HCT116 (cell line): ENCODE measurements around the gene NARS2. TPM values are rescaled to one million over a fixed set of nuclear protein-coding genes. Genes with fewer than 3 reads are reported as not detected.

Experiments used
- ATAC-seq: fragments of 200-7000 bp; cut with Tn5 transposase; 2 replicates; pipeline ENCODE4 v1.9.1; 2020; ENCODE audit warnings: mild to moderate bottlenecking, moderate library complexity
- BruUV-seq: library from RNA; stranded (reverse); fragments of 400-500 nt; replicated peaks from 2 replicates; lab custom pipeline; 2021; lab: Mats Ljungman, UMichigan
- CTCF ChIA-PET: fragments of 300-600 bp; sonication (Branson Sonifier 250); formaldehyde crosslinking; loops from one replicate; lab custom pipeline; 2021; ENCODE audit warnings: antibody characterized with exemption; lab: Charles Lee
- POLR2A ChIA-PET: fragments of 300-600, 350-600 bp; sonication (Branson Sonifier 250); formaldehyde crosslinking; loops from one replicate; lab custom pipeline; 2021; ENCODE audit warnings: antibody characterized with exemption; lab: Charles Lee
- RAD21 ChIA-PET, 2 experiments: fragments of 300-600 bp; sonication (Branson Sonifier 250); formaldehyde crosslinking; loops; one replicate each; lab custom pipeline; 2023; ENCODE audit warnings: low total read pairs in 2 of 2; ENCODE audit not compliant: uncharacterized antibody in 2 of 2, unreplicated experiment in 2 of 2, low non-redundant PET in 1 of 2; lab: Charles Lee
- DNase-seq: peaks from one replicate; pipeline ENCODE4 v3.0.0-alpha.2; 2010; ENCODE audit warnings: low read depth, low spot score
- H2AFZ ChIP-seq: fragments of 200-600 bp; shearing (Covaris generic), sonication (generic); 2 replicates; pipeline ENCODE4 v1.6.1; 2017; ENCODE audit warnings: low read depth, mixed run types, mixed read lengths, antibody characterized with exemption, low read length; ENCODE audit not compliant: poor library complexity, severe bottlenecking
- H3K27ac ChIP-seq: 2 replicates; pipeline ENCODE4 v1.5.1; 2012; ENCODE audit warnings: low read depth, low read length
- H3K27me3 ChIP-seq: fragments of 200-600 bp; sonication (generic); 2 replicates; pipeline ENCODE4 v1.6.1; 2016; ENCODE audit warnings: mixed run types, low read length, mixed read lengths; ENCODE audit not compliant: insufficient read depth
- H3K36me3 ChIP-seq, 2 experiments: fragments of 200-500 bp in 1 of 2; fragments of 200-600 bp in 1 of 2; sonication (Bioruptor generic) in 1 of 2; sonication (generic) in 1 of 2; 2 replicates each; pipeline versions ENCODE4 v1.5.1 to v1.6.1; 2014 to 2016; ENCODE audit warnings: low read length in 2 of 2, inconsistent platforms in 1 of 2, mixed read lengths in 1 of 2, mixed run types in 1 of 2; ENCODE audit not compliant: insufficient read depth in 2 of 2, control insufficient read depth in 1 of 2
- H3K4me1 ChIP-seq, 2 experiments: fragments of 200-600 bp in 1 of 2; sonication (generic) in 1 of 2; 2 replicates each; pipeline versions ENCODE4 v1.5.1 to v1.6.1; 2012 to 2017; ENCODE audit warnings: low read length in 2 of 2, inconsistent platforms in 1 of 2, mild to moderate bottlenecking in 1 of 2, mixed read lengths in 1 of 2, mixed run types in 1 of 2, moderate library complexity in 1 of 2; ENCODE audit not compliant: insufficient read depth in 2 of 2, control insufficient read depth in 1 of 2
- H3K4me2 ChIP-seq: fragments of 200-600 bp; sonication (generic); 2 replicates; pipeline ENCODE4 v1.6.1; 2017; ENCODE audit warnings: mixed run types, low read length, mixed read lengths
- H3K4me3 ChIP-seq, 2 experiments: fragments of 200-600 bp in 1 of 2; sonication (generic) in 1 of 2; replicated peaks in 1 of 2; 2 replicates each; pipeline ENCODE4 v1.5.1; 2011 to 2016; ENCODE audit warnings: low read length in 2 of 2, control low read depth in 1 of 2, low read depth in 1 of 2, mild to moderate bottlenecking in 1 of 2, mixed read lengths in 1 of 2, mixed run types in 1 of 2
- H3K79me2 ChIP-seq: fragments of 200-600 bp; sonication (generic); 2 replicates; pipeline ENCODE4 v1.6.1; 2017; ENCODE audit warnings: mild to moderate bottlenecking, mixed run types, low read length, moderate library complexity, mixed read lengths; ENCODE audit not compliant: insufficient read depth
- H3K9ac ChIP-seq: fragments of 200-600 bp; sonication (generic); 2 replicates; pipeline ENCODE4 v1.6.1; 2016; ENCODE audit warnings: low read length, mixed read lengths
- H3K9me2 ChIP-seq: fragments of 200-600 bp; sonication (generic), shearing (Covaris generic); 2 replicates; pipeline ENCODE4 v1.6.1; 2017; ENCODE audit warnings: mixed run types, mild to moderate bottlenecking, moderate library complexity; ENCODE audit not compliant: insufficient read depth
- H3K9me3 ChIP-seq, 2 experiments: fragments of 200-500 bp in 1 of 2; fragments of 200-600 bp in 1 of 2; sonication (Bioruptor generic) in 1 of 2; sonication (generic) in 1 of 2; 2 replicates each; pipeline ENCODE4 v1.6.1; 2014 to 2017; ENCODE audit warnings: low read length in 2 of 2, mixed read lengths in 2 of 2, inconsistent platforms in 1 of 2, low read depth in 1 of 2, mild to moderate bottlenecking in 1 of 2, mixed run types in 1 of 2, moderate library complexity in 1 of 2; ENCODE audit not compliant: control insufficient read depth in 1 of 2, insufficient read depth in 1 of 2
- H4K20me1 ChIP-seq: fragments of 200-600 bp; sonication (generic), shearing (Covaris generic); 2 replicates; pipeline ENCODE4 v1.6.1; 2017; ENCODE audit warnings: mixed run types, mild to moderate bottlenecking, moderate library complexity; ENCODE audit not compliant: insufficient read depth
- CBX3 ChIP-seq: IDR thresholded peaks from 2 replicates; pipeline ENCODE4 v1.6.1; 2012; ENCODE audit warnings: low read depth
- CTCF ChIP-seq, 3 experiments: fragments of 200-600 bp in 1 of 3; sonication (generic) in 1 of 3; IDR thresholded peaks in 2 of 3; conservative IDR thresholded peaks in 1 of 3; 2 replicates each; pipeline ENCODE4 v1.5.1; 2012 to 2017; ENCODE audit warnings: low read depth in 2 of 3, low read length in 2 of 3, antibody characterized with exemption in 1 of 3, borderline replicate concordance in 1 of 3, control low read depth in 1 of 3, mild to moderate bottlenecking in 1 of 3, mixed read lengths in 1 of 3, mixed run types in 1 of 3, moderate library complexity in 1 of 3; ENCODE audit not compliant: insufficient read depth in 1 of 3
- EGR1 ChIP-seq: IDR thresholded peaks from 2 replicates; pipeline ENCODE4 v1.6.1; 2012; ENCODE audit warnings: low read depth
- ELF1 ChIP-seq: IDR thresholded peaks from 2 replicates; pipeline ENCODE4 v1.6.1; 2012; ENCODE audit warnings: low read depth, borderline replicate concordance
- FOSL1 ChIP-seq: IDR thresholded peaks from 2 replicates; pipeline ENCODE4 v1.6.1; 2012; ENCODE audit warnings: low read depth
- MAX ChIP-seq: IDR thresholded peaks from 2 replicates; pipeline ENCODE4 v1.6.1; 2012
- POLR2A ChIP-seq: IDR thresholded peaks from 2 replicates; pipeline ENCODE4 v1.7.0; 2011; ENCODE audit warnings: borderline replicate concordance; ENCODE audit not compliant: insufficient read depth, insufficient read length; ENCODE audit errors: extremely low read depth
- SP1 ChIP-seq: IDR thresholded peaks from 2 replicates; pipeline ENCODE4 v1.6.1; 2012; ENCODE audit warnings: low read depth
- TCF7L2 ChIP-seq: IDR thresholded peaks from 2 replicates; pipeline ENCODE4 v1.7.0; 2011; ENCODE audit warnings: borderline replicate concordance, inconsistent platforms; ENCODE audit not compliant: insufficient read depth, insufficient read length; ENCODE audit errors: extremely low read depth
- YY1 ChIP-seq: IDR thresholded peaks from 2 replicates; pipeline ENCODE4 v1.6.1; 2011; ENCODE audit warnings: low read length, low read depth, moderate library complexity, mild to moderate bottlenecking; ENCODE audit not compliant: insufficient replicate concordance; ENCODE audit errors: extremely low read depth
- ZBTB33 ChIP-seq: IDR thresholded peaks from 2 replicates; pipeline ENCODE4 v1.6.1; 2011; ENCODE audit warnings: mild to moderate bottlenecking, low read length, moderate library complexity; ENCODE audit not compliant: insufficient replicate concordance; ENCODE audit errors: extremely low read depth
- ZFX ChIP-seq: fragments of 450-650 bp; IDR thresholded peaks from 2 replicates; pipeline ENCODE4 v1.6.1; 2017
- ZNF274 ChIP-seq: fragments of 200-500 bp; sonication (Bioruptor generic); IDR thresholded peaks from 2 replicates; pipeline ENCODE4 v1.6.1; 2014; ENCODE audit warnings: mild to moderate bottlenecking, low read depth, low read length, inconsistent platforms
- intact Hi-C: fragments of 100-400 bp; cut with micrococcal nuclease; formaldehyde crosslinking; loops from 2 replicates; pipeline ENCODE4 v1.10.0; 2022
- total RNA-seq: library from RNA; stranded (reverse); gene quantifications from one replicate; pipeline ENCODE4 v1.2.1, GENCODE V29; 2021; ENCODE audit not compliant: unreplicated experiment

The NARS2 gene
- total RNA-seq, 1 experiment from 2014 or later = 26.0 TPM

- no peaks in the 10 kb centered on the region for H3K4me1 ChIP-seq
- no peak overlapping the region for H3K27ac ChIP-seq
- H3K27me3 ChIP-seq = no peaks in the 10 kb centered on the region
- POLR2A ChIA-PET = no interaction called here
- H3K4me2 ChIP-seq = no peak overlapping the region
- peaks cover 0 to 3% of the 10 kb centered on the region in 2 experiments; a peak in 1 of 4 replicates for H3K36me3 ChIP-seq
- H3K9me3 ChIP-seq = no peaks in the 10 kb centered on the region
- no peaks in the 10 kb centered on the region for H3K79me2 ChIP-seq
- DNase-seq (no peak), ATAC-seq (no peak)
- no peak overlapping the region for H3K4me3 ChIP-seq
- H4K20me1 ChIP-seq = no peaks in the 10 kb centered on the region
- H3K9me2 ChIP-seq = no peaks in the 10 kb centered on the region
- BruUV-seq = no TSS peak
- H2AFZ ChIP-seq = no peak overlapping the region
- CTCF ChIA-PET = no interaction called here
- RAD21 ChIA-PET = no interaction called here
- intact Hi-C loops = no loop called here
- TF ChIP-seq MAX = no peak
- TF ChIP-seq SP1 = no peak
- TF ChIP-seq CBX3 = no peak
- TF ChIP-seq ZFX = no peak
- no peak for TF ChIP-seq FOSL1
- no peak for TF ChIP-seq POLR2A
- TF ChIP-seq ZNF274 = no peak
- no peak for TF ChIP-seq YY1
- TF ChIP-seq EGR1 = no peak
- no peak for TF ChIP-seq ZBTB33
- no peak for TF ChIP-seq CTCF (IDR thresholded peaks at IDR 0.05 in 2 of 3, conservative IDR thresholded peaks at IDR 0.05 in 1 of 3; ENCODE audit: borderline replicate concordance in 1 of 3, insufficient read depth in 1 of 3, low read depth in 2 of 3, low read length in 2 of 3)
- TF ChIP-seq TCF7L2 = no peak
- TF ChIP-seq ELF1 = no peak
- TF ChIP-seq, all 23 proteins: peak for 0
- no peak overlapping the region for H3K9ac ChIP-seq
Measured at GRCh38 chr11:78469896-78470295, 104.8 kb downstream of the NARS2 start.
